Endothelial cell of umbilical vein (primary cell): Measurements from ENCODE around the gene PDE4C. TPM values are rescaled to one million over a fixed set of nuclear protein-coding genes. Genes with fewer than 3 reads are reported as not detected.

Experiments used
- BruUV-seq: library from RNA; stranded (reverse); fragments of 400-500 nt; replicated peaks from 2 replicates; lab custom pipeline; 2021; lab: Mats Ljungman, UMichigan
- CTCF ChIA-PET: fragments of 300-600, 350-600 bp; sonication (Branson Sonifier 250); formaldehyde crosslinking; loops from one replicate; lab custom pipeline; 2021; ENCODE audit warnings: antibody characterized with exemption, inconsistent platforms; lab: Charles Lee
- POLR2A ChIA-PET: fragments of 300-600, 350-600 bp; sonication (Branson Sonifier 250); formaldehyde crosslinking; loops from one replicate; lab custom pipeline; 2021; ENCODE audit warnings: antibody characterized with exemption, inconsistent platforms; lab: Charles Lee
- DNase-seq: peaks from one replicate; pipeline ENCODE4 v3.0.0-alpha.2; 2011; ENCODE audit warnings: low read depth, low spot score
- FAIRE-seq: peaks from 2 replicates; lab custom pipeline; 2011; peaks lifted over from hg19 to GRCh38; lab: Jason Lieb, UNC
- H2AFZ ChIP-seq: 2 replicates; pipeline ENCODE4 v1.6.0; 2012; ENCODE audit warnings: low read depth, low read length, control low read depth, inconsistent platforms
- H3K27ac ChIP-seq: 2 replicates; pipeline ENCODE4 v1.5.1; 2011; ENCODE audit warnings: low read depth, mild to moderate bottlenecking, control low read depth, low read length, moderate library complexity; ENCODE audit not compliant: insufficient read depth
- H3K27me3 ChIP-seq, 2 experiments: 2 replicates each; pipeline versions ENCODE4 v1.6.0 to v1.6.1; 2011; ENCODE audit warnings: low read length in 2 of 2, mixed read lengths in 1 of 2; ENCODE audit not compliant: control insufficient read depth in 2 of 2, insufficient read depth in 2 of 2
- H3K36me3 ChIP-seq, 2 experiments: 2 replicates in 1 of 2; 3 replicates in 1 of 2; pipeline ENCODE4 v1.5.1; 2011; ENCODE audit warnings: low read length in 2 of 2, mild to moderate bottlenecking in 1 of 2, moderate library complexity in 1 of 2; ENCODE audit not compliant: control insufficient read depth in 2 of 2, insufficient read depth in 2 of 2; ENCODE audit errors: extremely low read depth in 1 of 2
- H3K4me1 ChIP-seq: 3 replicates; pipeline ENCODE4 v1.5.1; 2011; ENCODE audit warnings: mild to moderate bottlenecking, low read length; ENCODE audit not compliant: control insufficient read depth, insufficient read depth; ENCODE audit errors: extremely low read depth
- H3K4me2 ChIP-seq: 2 replicates; pipeline ENCODE4 v1.6.1; 2011; ENCODE audit warnings: low read length, control low read depth, mixed read lengths; ENCODE audit not compliant: insufficient read depth
- H3K4me3 ChIP-seq, 3 experiments: fragments of 200-600 bp in 1 of 3; sonication (generic), shearing (Covaris generic) in 1 of 3; replicated peaks in 1 of 3; 2 replicates each; pipeline ENCODE4 v1.5.1; 2011 to 2016; ENCODE audit warnings: control low read depth in 3 of 3, low read length in 3 of 3, mild to moderate bottlenecking in 2 of 3, inconsistent platforms in 1 of 3, low read depth in 1 of 3, moderate library complexity in 1 of 3; ENCODE audit not compliant: insufficient read depth in 1 of 3
- H3K79me2 ChIP-seq: 2 replicates; pipeline ENCODE4 v1.6.0; 2012; ENCODE audit warnings: low read length, inconsistent platforms; ENCODE audit not compliant: control insufficient read depth, insufficient read depth
- H3K9ac ChIP-seq: replicated peaks from 2 replicates; pipeline ENCODE3; 2011; ENCODE audit warnings: low read length, control low read depth; ENCODE audit not compliant: insufficient read depth; ENCODE audit errors: extremely low read depth
- H3K9me1 ChIP-seq: replicated peaks from 3 replicates; pipeline ENCODE4 v1.6.0; 2011; ENCODE audit warnings: mild to moderate bottlenecking, low read length; ENCODE audit not compliant: control insufficient read depth, insufficient read depth; ENCODE audit errors: extremely low read depth
- H3K9me3 ChIP-seq: replicated peaks from 2 replicates; pipeline ENCODE4 v1.5.1; 2012; ENCODE audit warnings: low read length, inconsistent platforms; ENCODE audit not compliant: control insufficient read depth, insufficient read depth
- H4K20me1 ChIP-seq: replicated peaks from 2 replicates; pipeline ENCODE3; 2011; ENCODE audit warnings: mild to moderate bottlenecking, low read length; ENCODE audit not compliant: control insufficient read depth, insufficient read depth; ENCODE audit errors: extremely low read depth
- EZH2 ChIP-seq: IDR thresholded peaks from 2 replicates; pipeline ENCODE4 v1.6.1; 2012; ENCODE audit warnings: borderline replicate concordance, low read depth, mild to moderate bottlenecking, moderate library complexity, low read length, inconsistent platforms; ENCODE audit not compliant: severe bottlenecking
- FOS ChIP-seq: IDR thresholded peaks from 2 replicates; pipeline ENCODE4 v1.6.1; 2011; ENCODE audit warnings: mild to moderate bottlenecking, low read length, moderate library complexity, borderline replicate concordance; ENCODE audit not compliant: insufficient read depth
- GATA2 ChIP-seq: IDR thresholded peaks from 2 replicates; pipeline ENCODE4 v1.7.0; 2011; ENCODE audit warnings: low read depth, mild to moderate bottlenecking, moderate library complexity, mixed read lengths, low read length; ENCODE audit not compliant: insufficient read length, insufficient read depth
- JUN ChIP-seq: IDR thresholded peaks from 2 replicates; pipeline ENCODE4 v1.6.1; 2011; ENCODE audit warnings: borderline replicate concordance, low read depth; ENCODE audit not compliant: insufficient read length, insufficient read depth
- MYC ChIP-seq: IDR thresholded peaks from one replicate; pipeline ENCODE4 v1.6.1; 2011; ENCODE audit warnings: mild to moderate bottlenecking, low read depth, low read length
- POLR2A ChIP-seq: IDR thresholded peaks from 2 replicates; pipeline ENCODE4 v1.6.1; 2012; ENCODE audit warnings: low read depth, mild to moderate bottlenecking, control low read depth, low read length
- POLR2AphosphoS5 ChIP-seq: IDR thresholded peaks from 2 replicates; pipeline ENCODE4 v1.6.1; 2012; ENCODE audit warnings: low read depth, mild to moderate bottlenecking, control low read depth, low read length, moderate library complexity; ENCODE audit not compliant: insufficient read depth
- dilution Hi-C: fragments of 300-500 bp; cut with MboI; formaldehyde crosslinking; loops from one replicate; pipeline ENCODE4 v1.15.0; 2019; ENCODE audit warnings: low sequenced_read_pairs; ENCODE audit not compliant: extremely low pct_ligation_motif_present
- intact Hi-C: fragments of 100-400 bp; cut with micrococcal nuclease; formaldehyde crosslinking; loops from one replicate; pipeline ENCODE4 v1.10.0; 2022
- polyA plus RNA-seq, 4 experiments: library from polyadenylated mRNA; depleted of rRNA in 3 of 4; stranded (reverse) in 3 of 4; unstranded in 1 of 4; fragments of >200 nt; gene quantifications; 2 replicates each; pipeline versions ENCODE4 v1.2.1 to v1.2.3, GENCODE V29; 2011 to 2012; ENCODE audit warnings: missing spikeins in 1 of 4
- total RNA-seq: library from RNA; stranded (reverse); gene quantifications from 2 replicates; pipeline ENCODE4 v1.2.3, GENCODE V29; 2021
- TF ChIP-seq, protein P1 (sequence below): IDR thresholded peaks from 2 replicates; pipeline ENCODE4 v1.6.1; 2011; ENCODE audit not compliant: insufficient read depth, insufficient read length
- TF ChIP-seq, protein P2 (sequence below), 2 donors: IDR thresholded peaks; 1 replicate in 1 of 2; 2 replicates in 1 of 2; pipeline ENCODE4 v1.5.1; 2011; ENCODE audit warnings: low read length in 2 of 2, mild to moderate bottlenecking in 2 of 2, moderate library complexity in 2 of 2, control low read depth in 1 of 2, inconsistent platforms in 1 of 2, low read depth in 1 of 2; ENCODE audit not compliant: insufficient read depth in 1 of 2; ENCODE audit errors: extremely low read depth in 1 of 2

Gene PDE4C
- total and polyA plus RNA-seq, 2 donors (not counting 3 experiments of a cell fraction or from before 2014, with no cell fraction given) = 0.29 to 0.97 TPM

DNA sequence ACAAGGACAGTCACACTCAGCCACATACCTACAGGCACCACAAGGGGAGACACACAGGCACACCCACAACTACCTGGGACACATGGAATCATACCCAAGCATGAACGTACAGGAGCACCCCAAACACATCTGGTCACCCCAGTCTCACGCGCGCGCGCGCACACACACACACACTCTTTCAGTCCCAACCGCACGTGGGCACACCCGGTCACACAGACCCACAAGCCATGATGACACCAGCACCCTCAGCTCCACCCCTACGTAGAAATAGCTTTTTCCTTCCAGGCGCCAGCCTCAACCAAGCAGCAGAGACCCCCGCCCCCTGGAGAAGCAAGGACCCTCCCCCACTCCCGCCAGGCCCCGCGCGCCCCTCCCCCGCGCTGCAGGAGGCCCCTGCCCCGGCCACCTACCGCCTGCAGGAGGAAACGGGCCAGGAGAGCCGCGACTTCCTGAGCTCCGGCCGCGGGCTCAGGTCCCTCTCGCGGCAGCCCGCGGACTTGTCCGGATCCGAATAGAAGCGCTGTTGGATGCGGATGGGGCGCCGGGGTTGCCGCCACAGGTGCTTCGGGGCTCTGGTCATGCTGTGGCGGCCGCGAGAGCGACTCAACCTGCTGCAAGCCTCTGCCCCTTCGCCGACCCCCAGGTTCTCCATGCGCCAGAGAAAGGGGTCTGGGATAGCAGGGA, 6.4 kb upstream of the PDE4C start:
- no peaks in the 10 kb centered on the region for H3K4me1 ChIP-seq
- dilution Hi-C loops (no loop called here), intact Hi-C loops (no loop called here)
- FAIRE-seq (no peak), DNase-seq (no peak)
- no TSS peak for BruUV-seq
- no peaks in the 10 kb centered on the region for H3K9me3 ChIP-seq
- H3K36me3 ChIP-seq = no peaks in the 10 kb centered on the region
- no peak overlapping the region for H3K27ac ChIP-seq
- no peaks in the 10 kb centered on the region for H3K79me2 ChIP-seq
- H3K4me3 ChIP-seq = no peak overlapping the region
- ChIA-PET POLR2A (no interaction called here), CTCF (interaction anchor here (0.6 to 2.7 kb wide), 13 partner anchors 8 to 153 kb away, joined by 3 to 20 read pairs (median 5); partner anchors contain the start of gene GDF15)
- no peak overlapping the region for H2AFZ ChIP-seq
- no peak overlapping the region for H3K4me2 ChIP-seq
- no peak overlapping the region for H3K9ac ChIP-seq
- no peak for TF ChIP-seq POLR2A
- H3K27me3 ChIP-seq = peaks cover 0 to 6% of the 10 kb centered on the region in 2 experiments
- H3K9me1 ChIP-seq = no peaks in the 10 kb centered on the region
- no peaks in the 10 kb centered on the region for H4K20me1 ChIP-seq

DNA sequence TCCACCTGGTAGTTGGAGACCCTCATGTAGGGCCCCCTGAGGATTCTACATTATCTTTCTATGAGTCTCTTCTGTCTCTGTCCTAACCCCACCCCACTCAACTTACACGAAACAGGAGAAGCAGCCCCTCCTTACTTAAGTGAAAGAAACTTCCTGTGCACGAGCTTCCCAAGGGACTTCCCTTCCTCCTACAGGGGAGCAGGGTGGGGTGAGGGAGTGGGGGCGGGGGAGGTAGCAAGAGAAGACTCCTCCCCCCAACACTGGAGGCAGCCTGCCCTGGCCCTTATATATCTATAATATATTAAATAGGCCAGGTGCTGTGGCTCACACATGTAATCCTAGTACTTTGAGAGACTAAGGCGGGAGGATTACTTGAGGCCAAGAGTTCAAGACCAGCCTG, 5.5 kb upstream of the PDE4C start:
- no peak overlapping the region for H3K4me3 ChIP-seq
- intact Hi-C loops (no loop called here), dilution Hi-C loops (no loop called here)
- no peaks in the 10 kb centered on the region for H3K9me3 ChIP-seq
- no peak overlapping the region for H3K4me2 ChIP-seq
- H3K9me1 ChIP-seq = no peaks in the 10 kb centered on the region
- ChIA-PET CTCF (interaction anchor here (1.1 to 2.7 kb wide), 6 partner anchors 21 to 119 kb away, joined by 5 to 15 read pairs (median 7); no protein-coding TSS in a partner anchor), POLR2A (interaction anchor here (0.5 kb wide), 1 partner anchor 48 kb away, joined by 6 read pairs; no protein-coding TSS in a partner anchor)
- no peak overlapping the region for H3K27ac ChIP-seq
- no peaks in the 10 kb centered on the region for H3K4me1 ChIP-seq
- no peaks in the 10 kb centered on the region for H3K36me3 ChIP-seq
- DNase-seq = no peak
- H2AFZ ChIP-seq = no peak overlapping the region
- no TSS peak for BruUV-seq
- TF ChIP-seq JUN (no peak), POLR2A (no peak), MYC (no peak), FOS (no peak), POLR2AphosphoS5 (no peak), GATA2 (no peak), EZH2 (no peak)
- TF ChIP-seq, protein P1, sequence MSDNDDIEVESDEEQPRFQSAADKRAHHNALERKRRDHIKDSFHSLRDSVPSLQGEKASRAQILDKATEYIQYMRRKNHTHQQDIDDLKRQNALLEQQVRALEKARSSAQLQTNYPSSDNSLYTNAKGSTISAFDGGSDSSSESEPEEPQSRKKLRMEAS = no peak
- TF ChIP-seq, protein P2, sequence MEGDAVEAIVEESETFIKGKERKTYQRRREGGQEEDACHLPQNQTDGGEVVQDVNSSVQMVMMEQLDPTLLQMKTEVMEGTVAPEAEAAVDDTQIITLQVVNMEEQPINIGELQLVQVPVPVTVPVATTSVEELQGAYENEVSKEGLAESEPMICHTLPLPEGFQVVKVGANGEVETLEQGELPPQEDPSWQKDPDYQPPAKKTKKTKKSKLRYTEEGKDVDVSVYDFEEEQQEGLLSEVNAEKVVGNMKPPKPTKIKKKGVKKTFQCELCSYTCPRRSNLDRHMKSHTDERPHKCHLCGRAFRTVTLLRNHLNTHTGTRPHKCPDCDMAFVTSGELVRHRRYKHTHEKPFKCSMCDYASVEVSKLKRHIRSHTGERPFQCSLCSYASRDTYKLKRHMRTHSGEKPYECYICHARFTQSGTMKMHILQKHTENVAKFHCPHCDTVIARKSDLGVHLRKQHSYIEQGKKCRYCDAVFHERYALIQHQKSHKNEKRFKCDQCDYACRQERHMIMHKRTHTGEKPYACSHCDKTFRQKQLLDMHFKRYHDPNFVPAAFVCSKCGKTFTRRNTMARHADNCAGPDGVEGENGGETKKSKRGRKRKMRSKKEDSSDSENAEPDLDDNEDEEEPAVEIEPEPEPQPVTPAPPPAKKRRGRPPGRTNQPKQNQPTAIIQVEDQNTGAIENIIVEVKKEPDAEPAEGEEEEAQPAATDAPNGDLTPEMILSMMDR (IDR thresholded peaks at IDR 0.05; ENCODE audit: extremely low read depth in 1 of 2, insufficient read depth in 1 of 2, low read depth in 1 of 2, low read length in 2 of 2) = no peak
- H3K9ac ChIP-seq = no peak overlapping the region
- peaks cover 0 to 8% of the 10 kb centered on the region in 2 experiments for H3K27me3 ChIP-seq
- H4K20me1 ChIP-seq = no peaks in the 10 kb centered on the region
- FAIRE-seq = no peak
- H3K79me2 ChIP-seq = no peaks in the 10 kb centered on the region
